ENCODE results near the gene CCDC28A. TPM values are rescaled to one million over a fixed set of nuclear protein-coding genes. Genes with fewer than 3 reads are reported as not detected.
A peak's percentile ranks its signal among the peaks of the same experiment; 100 is the strongest.

The CCDC28A gene
- total RNA-seq, 1 donor from 2014 or later, result 9.2 TPM

- peak; percentile 30 for ATAC-seq
- intact Hi-C loops (cut with DNase I), result loop anchor here (10.0 kb wide), 2 partner anchors 86 to 296 kb away; no protein-coding TSS in a partner anchor
Observed at GRCh38 chr6:138818496-138819194, 45.1 kb downstream of the CCDC28A start.

DNA sequence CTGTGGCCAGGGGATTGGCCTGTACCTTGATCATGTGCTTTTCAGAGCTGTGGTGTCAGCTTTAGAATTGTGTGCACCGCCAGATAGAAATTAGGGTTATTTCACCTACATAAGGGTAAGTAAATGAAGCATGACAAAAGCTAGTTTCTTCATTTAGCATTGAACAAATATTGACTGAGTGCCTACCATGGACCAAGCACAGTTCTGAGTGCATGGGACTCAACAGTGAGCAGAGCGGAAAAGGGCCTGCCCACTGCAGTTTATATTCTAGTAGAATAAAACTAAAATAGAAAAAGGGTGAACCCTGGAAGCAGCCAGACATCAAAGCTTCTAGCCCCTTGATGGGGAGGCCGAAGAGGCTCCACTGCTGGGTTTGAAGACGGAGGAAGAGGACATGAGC is 48.0 kb downstream of the CCDC28A start:
- DNase-seq (ENCODE audit: missing footprints) (no peak), ATAC-seq (no peak)
- intact Hi-C loops (cut with DNase I), result no loop called here

More at GRCh38 chr6:138818496-138819194, 45.1 kb downstream of the CCDC28A start:
- DNase-seq (ENCODE audit: missing footprints), result no peak

- ATAC-seq (peak; percentile 43), DNase-seq (ENCODE audit: missing footprints) (no peak)
- intact Hi-C loops (cut with DNase I), result no loop called here
Observed at GRCh38 chr6:138824482-138825144, 51.0 kb downstream of the CCDC28A start.

DNA sequence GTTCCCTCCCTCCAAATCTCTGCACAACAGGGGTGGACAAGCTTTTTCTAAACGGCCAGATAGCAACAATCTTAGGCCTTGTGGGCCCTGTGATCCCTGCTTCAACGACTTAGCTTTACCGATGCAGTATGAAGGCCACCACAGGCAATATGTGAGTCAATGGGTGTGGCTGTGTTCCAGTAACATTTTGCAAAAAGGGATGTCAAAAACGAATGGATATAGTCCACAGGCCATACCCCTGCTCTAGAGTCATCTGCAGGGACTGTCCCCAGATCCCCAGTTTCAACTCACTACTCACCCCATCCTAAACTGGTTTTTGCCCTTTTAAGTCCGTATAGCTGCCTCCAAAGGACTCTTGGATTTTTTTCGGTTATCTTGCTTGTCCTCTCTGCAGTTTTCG is 56.7 kb downstream of the CCDC28A start:
- intact Hi-C loops (cut with DNase I), result loop anchor here (5.0 kb wide), 1 partner anchor 37 kb away; no protein-coding TSS in a partner anchor
- ATAC-seq (no peak), DNase-seq (ENCODE audit: missing footprints) (no peak)

- intact Hi-C loops (cut with DNase I), result loop anchor here (5.0 kb wide), 1 partner anchor 35 kb away; no protein-coding TSS in a partner anchor
- DNase-seq (ENCODE audit: missing footprints), result no peak
- ATAC-seq, result no peak
Observed at GRCh38 chr6:138832182-138832581, 58.6 kb downstream of the CCDC28A start.

DNA sequence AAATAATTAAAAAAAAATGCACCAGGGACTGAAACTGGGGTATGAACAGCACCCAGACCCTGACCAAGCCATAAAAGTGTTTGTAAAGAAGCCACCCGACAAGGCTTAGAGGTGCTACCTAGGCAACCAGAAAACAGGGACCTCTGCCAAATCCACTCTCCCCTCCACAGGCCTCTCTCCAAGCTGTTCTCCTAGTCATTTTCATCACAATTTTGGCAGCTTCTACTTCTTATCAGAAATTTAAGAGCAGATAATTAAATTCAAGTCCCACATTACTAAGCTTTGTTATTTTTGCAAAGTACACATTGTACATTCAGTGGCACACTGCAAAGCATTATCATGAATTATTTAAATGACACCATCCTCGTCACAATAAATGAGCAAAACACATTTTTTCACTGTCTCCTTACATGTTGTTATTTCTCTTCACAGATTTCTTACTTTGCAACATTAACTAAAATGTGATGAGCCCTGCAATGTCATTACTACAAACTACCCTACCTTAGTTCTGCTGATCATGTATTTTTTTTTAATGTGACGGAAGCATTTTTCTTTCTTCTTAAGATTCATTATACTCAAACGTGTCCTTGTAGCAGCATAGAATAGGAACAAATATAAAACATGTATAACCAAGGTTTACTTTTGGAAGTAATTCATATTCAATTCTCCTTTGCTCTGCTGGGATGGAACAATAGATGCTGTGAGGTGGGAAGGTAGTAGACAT is 60.4 kb downstream of the CCDC28A start:
- intact Hi-C loops (cut with DNase I), result loop anchor here (5.0 kb wide), 1 partner anchor 33 kb away; no protein-coding TSS in a partner anchor
- peak; percentile 68 for DNase-seq (ENCODE audit: missing footprints)
- ATAC-seq, result peak; percentile 96

- DNase-seq (ENCODE audit: missing footprints), result no peak
- intact Hi-C loops (cut with DNase I), result no loop called here
- ATAC-seq, result no peak
Observed at GRCh38 chr6:138837246-138837645, 63.7 kb downstream of the CCDC28A start.

Other genes starting within 250 kb of the CCDC28A start
- 1.1 TPM for gene ECT2L, start 22.3 kb downstream of the CCDC28A start, total RNA-seq
- 31.1 TPM for gene REPS1, start 214.5 kb downstream of the CCDC28A start, total RNA-seq

Data from Right ventricle myocardium inferior (tissue), 1 donor.